ENCODE results near the gene SNTG2. TPM values are rescaled to one million over a fixed set of nuclear protein-coding genes. Genes with fewer than 3 reads are reported as not detected.

The SNTG2 gene
- total RNA-seq, 1 experiment from 2014 or later: 20.5 TPM

- peaks cover 9% of the 10 kb centered on the region; the same call in 1 of the 2 replicates for H3K27me3 Mint-ChIP-seq (ENCODE audit: low read depth)
- DNase-seq (ENCODE audit: low spot score): no peak
- no peak overlapping the region for H3K27ac Mint-ChIP-seq
- no peaks in the 10 kb centered on the region for H3K36me3 Mint-ChIP-seq
- TF ChIP-seq RORB (CRISPR knock-in tag; IDR thresholded peaks at IDR 0.05): no peak
- TF ChIP-seq NR1H2 (CRISPR knock-in tag; IDR thresholded peaks at IDR 0.05): no peak
- no peak for TF ChIP-seq MXD4 (CRISPR knock-in tag; IDR thresholded peaks at IDR 0.05; ENCODE audit: borderline replicate concordance)
- no peak for TF ChIP-seq HMGA2 (CRISPR knock-in tag; IDR thresholded peaks at IDR 0.05)
- TF ChIP-seq SMAD4 (CRISPR knock-in tag; IDR thresholded peaks at IDR 0.05): no peak
- POLR2A ChIA-PET: interaction anchor here (0.6 to 0.7 kb wide), 2 partner anchors 227 to 718 kb away, joined by 3 to 6 read pairs; no protein-coding TSS in a partner anchor
- H3K4me3 Mint-ChIP-seq: no peak overlapping the region
- no peak for ATAC-seq
- CTCF ChIA-PET: no interaction called here
- peaks cover 9% of the 10 kb centered on the region; the same call in 1 of the 2 replicates for H3K9me3 Mint-ChIP-seq
- no peaks in the 10 kb centered on the region for H3K4me1 Mint-ChIP-seq
Measured at GRCh38 chr2:1400943-1401735, 450.5 kb downstream of the SNTG2 start.

- H3K36me3 Mint-ChIP-seq: no peaks in the 10 kb centered on the region
- H3K27ac Mint-ChIP-seq: no peak overlapping the region
- CTCF ChIA-PET: no interaction called here
- peaks cover 9% of the 10 kb centered on the region; the same call in 1 of the 2 replicates for H3K9me3 Mint-ChIP-seq
- POLR2A ChIA-PET: no interaction called here
- no peak overlapping the region for H3K4me3 Mint-ChIP-seq
- peaks cover 9% of the 10 kb centered on the region for H3K27me3 Mint-ChIP-seq (ENCODE audit: low read depth)
- no peak for ATAC-seq
- peaks cover 6% of the 10 kb centered on the region; the same call in 1 of the 2 replicates for H3K4me1 Mint-ChIP-seq
- DNase-seq (ENCODE audit: low spot score): no peak
- TF ChIP-seq HMGXB4 (CRISPR knock-in tag; IDR thresholded peaks at IDR 0.05) (no peak), E2F1 (CRISPR knock-in tag; IDR thresholded peaks at IDR 0.05) (no peak), NFE2L1 (CRISPR knock-in tag; IDR thresholded peaks at IDR 0.05) (no peak), NFATC4 (CRISPR knock-in tag; IDR thresholded peaks at IDR 0.05) (no peak), E2F5 (CRISPR knock-in tag; IDR thresholded peaks at IDR 0.05) (no peak), ZNF263 (CRISPR knock-in tag; IDR thresholded peaks at IDR 0.05; ENCODE audit: low read depth) (no peak), PRDM15 (CRISPR knock-in tag; IDR thresholded peaks at IDR 0.05) (no peak)
Measured at GRCh38 chr2:1402064-1402463, 451.4 kb downstream of the SNTG2 start.

- Mint-ChIP-seq H3K36me3 (no peaks in the 10 kb centered on the region), H3K27ac (no peak overlapping the region), H3K4me1 (peaks cover 11% of the 10 kb centered on the region; the same call in 1 of the 2 replicates), H3K27me3 (ENCODE audit: low read depth) (peaks cover under 1% of the 10 kb centered on the region), H3K9me3 (peaks cover 9% of the 10 kb centered on the region; the same call in 1 of the 2 replicates), H3K4me3 (no peak overlapping the region)
- TF ChIP-seq FOXK1 (CRISPR knock-in tag; IDR thresholded peaks at IDR 0.05) (no peak), ZNF512 (CRISPR knock-in tag; IDR thresholded peaks at IDR 0.05; ENCODE audit: borderline replicate concordance) (no peak), ZNF232 (CRISPR knock-in tag; IDR thresholded peaks at IDR 0.05) (no peak)
- DNase-seq (ENCODE audit: low spot score) (no peak), ATAC-seq (no peak)
- ChIA-PET CTCF (no interaction called here), POLR2A (no interaction called here)
Measured at GRCh38 chr2:1403565-1403964, 452.9 kb downstream of the SNTG2 start.
